ENCODE data around the gene SETX.
"Not testable (repeated sequence)": the region's sequence is repeated elsewhere in the genome, so short reads cannot be mapped to it uniquely, and the experiment has no call there.

The SETX gene

GRCh38 chr9:132354637-132355355 is at the start of gene SETX:
Gene SETX (minus strand): TSS chr9:132354986. CDS start chr9:132349428, 5,558 bp downstream.
- DNase-seq (ENCODE audit: low read depth in 2 of 2) = peak; percentile 88 to 91

DNA sequence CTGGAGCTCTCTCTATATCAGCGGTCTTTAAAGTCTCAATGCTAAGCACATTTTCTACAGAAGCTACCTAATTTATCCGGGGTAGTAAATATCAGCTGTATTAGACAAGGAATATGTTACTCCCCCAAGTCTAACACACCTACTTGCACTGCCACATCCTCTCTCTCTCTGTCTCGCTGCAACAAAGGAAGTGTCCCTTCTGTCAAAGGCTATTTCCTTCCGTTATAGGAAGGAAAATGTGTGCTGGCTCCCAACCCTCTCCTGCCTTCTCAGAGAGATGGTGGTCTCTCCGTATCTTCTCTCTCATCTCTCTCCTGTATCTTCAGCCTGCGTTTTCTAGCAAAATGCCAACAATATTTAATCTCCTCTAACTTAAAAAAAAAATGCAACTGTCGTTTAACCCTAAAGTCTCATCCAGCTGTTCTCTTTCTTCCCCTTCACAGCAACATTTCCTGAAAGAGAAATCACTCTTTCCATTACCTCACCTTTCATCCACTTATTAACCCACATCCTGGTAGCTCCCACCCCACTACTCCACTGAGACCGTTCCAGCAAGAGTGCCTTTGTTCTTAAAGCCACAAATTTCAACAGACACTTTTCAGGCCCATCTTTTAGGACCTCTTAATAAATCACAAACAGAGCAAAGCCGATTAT is 49.6 kb upstream of the SETX start:
- no peak for DNase-seq (ENCODE audit: low read depth in 2 of 2)

- no peak for DNase-seq (ENCODE audit: low read depth in 2 of 2)
Measured at GRCh38 chr9:132401824-132402223, 47.0 kb upstream of the SETX start.

DNA sequence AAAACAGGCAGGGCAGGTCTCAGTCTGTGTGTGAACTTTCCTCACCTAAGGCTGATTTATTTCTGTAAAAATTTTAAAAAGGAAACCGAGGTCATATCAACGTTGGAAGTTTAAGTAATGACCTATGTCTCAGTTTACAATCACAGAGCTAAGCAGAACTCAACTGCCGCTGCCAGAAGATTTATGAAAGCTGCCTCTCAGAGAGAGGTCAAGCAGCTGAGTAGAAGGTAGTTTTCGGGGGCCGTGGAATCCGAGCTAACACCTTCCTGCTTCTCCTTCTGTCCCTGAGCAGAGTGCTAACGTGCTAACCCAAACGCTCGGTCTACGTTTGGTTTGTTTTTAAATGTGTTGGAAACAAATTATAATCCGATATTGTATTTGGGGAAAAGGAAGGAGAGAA is 40.8 kb upstream of the SETX start:
- DNase-seq (ENCODE audit: low read depth in 2 of 2) = no peak

DNA sequence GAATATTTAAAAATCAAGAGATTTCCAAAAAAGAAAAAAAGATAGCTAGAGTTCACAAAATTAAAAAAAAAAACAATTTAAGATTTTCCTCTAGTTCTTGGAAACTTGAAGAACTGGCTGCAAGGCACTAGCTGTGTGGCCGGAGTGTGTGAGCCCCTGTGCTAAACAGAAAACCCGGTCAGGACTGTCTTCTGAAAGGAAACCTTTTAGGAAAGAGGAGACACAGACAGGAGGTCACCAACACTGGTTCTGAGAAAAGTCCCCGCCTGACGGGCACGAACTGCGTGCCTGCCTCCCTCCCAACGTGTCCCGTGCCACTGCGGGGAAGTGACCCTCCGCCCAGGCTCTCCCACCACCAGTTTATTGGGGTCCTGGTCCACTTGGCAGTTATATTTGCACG is 36.7 kb upstream of the SETX start:
- no peak for DNase-seq (ENCODE audit: low read depth in 2 of 2)

GRCh38 chr9:132390966-132391365 is 36.2 kb upstream of the SETX start:
- no peak for DNase-seq (ENCODE audit: low read depth in 2 of 2)

DNA sequence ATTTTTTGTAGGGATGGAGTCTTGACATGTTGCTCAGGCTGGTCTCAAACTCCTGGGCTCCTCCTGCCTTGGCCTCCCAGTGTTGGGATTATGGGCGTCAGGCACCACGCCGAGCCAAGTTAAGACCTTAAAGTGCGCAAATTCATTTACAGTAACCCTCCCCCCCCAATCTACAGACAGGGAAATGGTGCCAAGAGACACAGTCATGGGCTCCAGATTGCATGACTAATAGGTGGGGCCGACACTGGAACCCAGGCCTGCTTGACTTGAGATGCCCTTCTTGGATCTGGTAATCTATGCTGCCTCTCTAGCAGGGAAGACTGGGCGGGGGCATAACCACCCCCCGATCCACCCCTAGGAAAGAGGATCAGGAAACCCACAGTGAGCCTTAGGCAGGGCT is 32.3 kb upstream of the SETX start:
- DNase-seq (ENCODE audit: low read depth in 2 of 2) = no peak

DNA sequence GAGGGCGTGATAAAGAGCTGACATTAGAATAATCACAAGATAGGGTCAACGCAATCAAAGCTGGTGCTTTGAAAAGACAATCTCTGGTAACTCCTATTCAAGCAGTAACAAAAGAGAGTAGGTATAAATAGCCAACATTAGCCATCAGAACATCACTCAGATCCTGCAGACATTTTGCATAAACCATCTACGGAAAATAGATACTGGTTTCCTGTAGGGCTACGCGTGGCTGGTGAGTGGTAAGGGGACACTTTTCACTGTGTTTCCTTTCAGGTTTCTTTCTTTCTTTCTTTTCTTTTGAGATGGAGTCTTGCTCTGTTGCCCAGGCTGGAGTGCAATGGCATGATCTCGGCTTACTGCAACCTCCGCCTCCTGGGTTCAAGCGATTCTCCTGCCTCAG is 29.6 kb upstream of the SETX start:
- DNase-seq (ENCODE audit: low read depth in 2 of 2) = no peak

DNA sequence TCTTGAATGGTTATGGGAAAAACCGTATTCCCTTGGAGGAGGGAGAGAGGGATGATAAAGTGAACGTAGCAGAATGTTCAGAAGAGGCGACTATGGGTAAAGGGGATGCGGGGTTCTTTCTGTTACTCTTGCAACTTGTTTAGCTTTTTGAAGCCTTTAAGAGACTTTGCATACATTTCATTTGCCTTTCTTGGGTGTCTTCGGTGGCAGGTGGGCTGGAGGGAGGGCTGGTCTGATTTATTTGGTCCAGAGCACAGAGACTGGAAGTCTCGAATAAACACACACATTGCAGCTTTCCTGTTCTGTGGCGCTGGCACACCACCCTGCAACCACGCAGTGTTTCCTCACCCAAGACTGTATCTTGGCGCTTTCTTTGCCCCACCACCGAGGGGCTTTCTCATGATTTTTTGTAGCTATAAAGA is 28.7 kb upstream of the SETX start:
- no peak for DNase-seq (ENCODE audit: low read depth in 2 of 2)

GRCh38 chr9:132381966-132382541 is 27.3 kb upstream of the SETX start:
- no peak for DNase-seq (ENCODE audit: low read depth in 2 of 2)

DNA sequence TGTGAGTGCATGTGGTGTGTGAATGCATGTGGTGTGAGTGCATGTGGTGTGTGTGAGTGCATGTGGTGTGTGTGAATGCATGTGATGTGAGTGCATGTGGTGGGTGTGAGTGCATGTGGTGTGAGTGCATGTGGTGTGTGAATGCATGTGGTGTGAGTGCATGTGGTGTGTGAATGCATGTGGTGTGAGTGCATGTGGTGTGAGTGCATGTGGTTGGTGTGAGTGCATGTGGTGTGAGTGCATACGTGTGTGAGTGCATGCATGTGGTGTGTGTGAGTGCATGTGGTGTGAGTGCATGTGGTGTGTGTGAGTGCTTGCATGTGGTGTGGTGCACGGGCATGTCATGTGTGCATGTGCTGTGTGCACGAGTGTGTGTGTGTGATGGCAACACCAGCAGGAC is 23.6 kb upstream of the SETX start:
- not testable (repeated sequence) for DNase-seq (ENCODE audit: low read depth in 2 of 2)

DNA sequence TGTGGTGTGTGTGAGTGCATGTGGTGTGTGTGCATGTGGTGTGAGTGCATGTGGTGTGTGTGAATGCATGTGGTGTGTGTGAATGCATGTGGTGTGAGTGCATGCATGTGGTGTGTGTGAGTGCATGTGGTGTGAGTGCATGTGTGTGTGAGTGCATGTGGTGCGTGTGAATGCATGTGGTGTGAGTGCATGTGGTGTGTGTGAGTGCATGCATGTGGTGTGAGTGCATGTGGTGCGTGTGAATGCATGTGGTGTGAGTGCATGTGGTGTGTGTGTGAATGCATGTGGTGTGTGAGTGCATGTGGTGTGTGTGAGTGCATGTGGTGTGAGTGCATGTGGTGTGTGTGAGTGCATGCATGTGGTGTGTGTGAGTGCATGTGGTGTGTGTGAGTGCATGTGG is 23.0 kb upstream of the SETX start:
- DNase-seq (ENCODE audit: low read depth in 2 of 2) = not testable (repeated sequence)

DNA sequence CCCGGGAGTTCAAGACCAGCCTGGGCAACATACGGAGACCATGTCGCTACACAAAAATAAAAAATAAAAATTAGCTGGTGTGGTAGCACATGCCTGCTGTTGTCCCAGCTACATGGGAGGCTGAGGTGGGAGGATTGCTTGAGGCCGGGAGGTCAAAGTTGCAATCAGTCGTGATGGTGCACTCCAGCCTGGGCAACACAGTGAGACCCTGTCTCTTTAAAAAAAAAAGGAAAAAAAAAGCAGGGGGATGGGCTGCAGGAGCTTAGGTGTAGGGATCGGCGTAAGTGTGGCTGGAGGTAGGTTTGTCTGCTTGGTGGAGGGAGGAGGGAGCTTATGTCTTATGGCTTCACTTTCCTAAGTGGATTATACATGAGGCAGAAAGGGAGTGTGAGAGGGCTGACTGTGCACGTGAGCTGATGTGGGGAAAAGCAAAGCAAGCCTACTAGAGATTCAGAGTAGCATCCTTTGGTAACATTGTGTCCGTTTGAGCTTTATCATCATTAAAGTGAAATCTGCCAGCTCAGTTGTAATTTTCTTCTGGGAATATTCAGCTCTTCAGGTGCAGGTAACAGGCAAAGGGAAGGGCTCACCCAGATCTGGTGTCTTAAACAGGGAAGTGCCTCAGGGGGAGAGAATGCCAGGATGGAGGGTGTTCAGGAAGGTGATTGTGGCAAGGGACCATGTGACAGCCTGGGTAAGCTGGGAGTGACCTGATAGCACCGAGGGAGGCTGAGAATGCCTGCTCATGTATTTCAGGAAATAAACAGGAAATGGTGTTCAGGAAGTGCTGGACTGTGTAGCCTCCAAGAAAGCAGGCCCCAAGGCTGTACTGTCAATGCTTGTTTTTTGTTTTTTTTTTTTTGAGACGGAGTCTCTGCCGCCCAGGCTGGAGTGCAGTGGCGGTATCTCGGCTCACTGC is 17.6 kb upstream of the SETX start:
- no peak for DNase-seq (ENCODE audit: low read depth in 2 of 2)

GRCh38 chr9:132370592-132370991 is 15.8 kb upstream of the SETX start:
- no peak for DNase-seq (ENCODE audit: low read depth in 2 of 2)

GRCh38 chr9:132369421-132369820 is 14.6 kb upstream of the SETX start:
- no peak for DNase-seq (ENCODE audit: low read depth in 2 of 2)

DNA sequence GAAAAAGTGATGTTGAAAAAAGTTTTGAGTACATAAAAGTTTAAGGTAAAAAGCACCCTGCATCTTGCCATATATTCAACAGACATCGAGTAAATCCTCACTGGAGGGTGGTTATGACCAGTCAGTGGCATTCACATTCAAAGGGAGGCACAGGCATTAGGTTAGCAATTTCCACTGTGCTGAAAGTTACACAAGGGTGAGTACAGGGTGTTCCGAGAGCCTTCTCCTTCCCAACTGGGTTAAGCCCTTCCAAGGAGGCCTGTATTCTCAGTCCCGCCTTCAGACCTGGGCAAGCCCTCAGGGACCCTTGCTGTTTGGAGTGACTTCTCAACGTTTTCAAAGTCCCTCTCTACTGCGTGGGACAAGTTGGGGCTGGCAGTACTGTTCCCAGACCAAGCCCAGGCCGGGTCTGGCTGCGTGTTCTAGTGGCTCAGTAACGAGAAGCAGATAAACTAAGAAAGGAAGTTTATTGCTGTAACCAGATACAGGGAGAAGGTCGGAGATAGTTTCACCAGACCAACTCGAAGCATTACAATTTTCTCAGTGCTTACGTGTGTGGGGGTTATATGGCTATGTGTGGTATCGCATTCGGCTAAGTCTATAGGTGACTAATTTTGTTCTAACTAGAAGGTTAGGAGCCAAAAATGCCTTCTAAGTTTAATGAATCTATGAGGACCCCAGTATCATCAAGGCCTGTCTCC is 13.0 kb upstream of the SETX start:
- DNase-seq (ENCODE audit: low read depth in 2 of 2) = no peak

- DNase-seq (ENCODE audit: low read depth in 2 of 2) = no peak
Measured at GRCh38 chr9:132366481-132366880, 11.7 kb upstream of the SETX start.

- DNase-seq (ENCODE audit: low read depth in 2 of 2) = no peak
Measured at GRCh38 chr9:132365986-132366385, 11.2 kb upstream of the SETX start.

DNA sequence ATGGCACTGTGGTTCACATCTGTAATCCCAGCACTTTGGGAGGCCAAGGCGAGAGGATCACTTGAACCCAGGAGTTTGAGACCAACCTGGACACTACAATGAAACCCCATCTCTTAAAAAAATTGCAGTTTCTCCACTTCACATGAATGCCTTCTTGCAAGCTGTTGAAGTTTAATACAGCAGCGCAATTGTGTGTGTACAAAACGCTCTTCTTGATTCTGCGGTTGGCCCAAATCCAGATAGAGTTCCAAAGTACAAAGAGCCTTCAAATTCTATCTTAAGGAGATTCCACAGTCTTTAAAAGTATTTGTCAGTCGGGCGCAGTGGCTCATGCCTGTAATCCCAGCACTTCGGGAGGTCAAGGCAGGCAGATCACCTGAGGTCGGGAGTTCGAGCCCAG is 9.3 kb upstream of the SETX start:
- no peak for DNase-seq (ENCODE audit: low read depth in 2 of 2)

GRCh38 chr9:132357764-132358163 is 3.0 kb upstream of the SETX start:
- DNase-seq (ENCODE audit: low read depth in 2 of 2) = no peak

DNA sequence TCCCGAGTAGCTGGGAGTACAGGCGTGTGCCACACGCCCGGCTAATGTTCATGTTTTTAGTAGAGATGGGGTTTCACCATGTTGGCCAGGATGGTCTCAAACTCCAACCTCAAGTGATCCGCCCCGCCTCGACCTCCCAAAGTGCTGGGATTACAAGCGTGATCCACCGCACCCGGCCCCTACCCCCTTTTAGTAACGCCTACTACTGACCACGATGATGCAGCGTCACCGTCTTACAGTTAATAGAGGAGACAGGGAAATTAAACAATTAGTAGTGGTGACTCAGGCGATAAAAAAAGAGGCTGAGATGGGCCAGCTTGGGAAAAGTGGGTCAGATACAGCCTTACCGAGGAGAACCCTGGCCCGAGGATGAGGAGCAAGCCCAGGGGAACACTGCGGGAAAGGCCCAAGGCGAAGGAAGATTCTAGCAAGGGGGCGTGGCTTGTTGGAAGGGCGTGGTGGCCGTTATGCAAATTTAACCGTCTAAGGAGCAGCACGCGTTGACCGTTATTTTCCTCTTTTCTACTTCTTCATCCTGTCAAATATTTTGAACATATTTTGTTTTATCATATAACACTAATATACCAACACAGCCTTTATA is 1.6 kb upstream of the SETX start:
- no peak for DNase-seq (ENCODE audit: low read depth in 2 of 2)
